HepG2 (cell line): ENCODE measurements around the gene FUT4. TPM values are rescaled to one million over a fixed set of nuclear protein-coding genes. Genes with fewer than 3 reads are reported as not detected.

Experiments
- ATAC-seq: fragments of 200-7000 bp; cut with Tn5 transposase; 3 replicates; pipeline ENCODE4 v1.9.1; 2020; ENCODE audit warnings: mild to moderate bottlenecking, moderate library complexity
- BruUV-seq: library from RNA; stranded (reverse); fragments of 400-500 nt; replicated peaks from 2 replicates; lab custom pipeline; 2021; lab: Mats Ljungman, UMichigan
- CTCF ChIA-PET: fragments of 300-600 bp; formaldehyde crosslinking; extraction: SDS; loops from one replicate; lab custom pipeline; 2021; ENCODE audit warnings: low total read pairs, inconsistent platforms, low intra/inter-chr PET ratio; lab: Yijun Ruan, JAX
- POLR2A ChIA-PET: fragments of 350-600 bp; sonication (Branson Sonifier 250); formaldehyde crosslinking; loops from one replicate; lab custom pipeline; 2020; ENCODE audit warnings: antibody characterized with exemption, inconsistent platforms; lab: Yijun Ruan, JAX
- DNase-seq: peaks from one replicate; pipeline ENCODE4 v3.0.0-alpha.2; 2015; ENCODE audit warnings: low spot score
- FAIRE-seq: peaks from 3 replicates; lab custom pipeline; 2011; peaks lifted over from hg19 to GRCh38; lab: Jason Lieb, UNC
- H2AFZ ChIP-seq: one replicate; pipeline ENCODE4 v1.6.1; 2011; ENCODE audit warnings: low read length, inconsistent platforms
- H3K27ac ChIP-seq: fragments of 300-600 bp; 3 replicates; pipeline ENCODE4 v1.8.0; 2011; ENCODE audit warnings: mixed run types, mild to moderate bottlenecking, mixed read lengths, low read length, inconsistent platforms; ENCODE audit not compliant: insufficient read depth; ENCODE audit errors: extremely low read length
- H3K27me3 ChIP-seq, 2 experiments: fragments of 200-600 bp in 1 of 2; 2 replicates in 1 of 2; 3 replicates in 1 of 2; pipeline versions ENCODE4 v1.6.0 to v1.8.0; 2011; ENCODE audit warnings: low read length in 2 of 2, mild to moderate bottlenecking in 2 of 2, moderate library complexity in 2 of 2, inconsistent platforms in 1 of 2; ENCODE audit not compliant: insufficient read depth in 2 of 2, control insufficient read depth in 1 of 2
- H3K36me3 ChIP-seq, 2 experiments: fragments of 200-600 bp in 1 of 2; replicated peaks in 1 of 2; 2 replicates in 1 of 2; 3 replicates in 1 of 2; pipeline versions ENCODE4 v1.5.1 to v1.8.0; 2011; ENCODE audit warnings: low read length in 2 of 2, inconsistent platforms in 1 of 2; ENCODE audit not compliant: insufficient read depth in 2 of 2, control insufficient read depth in 1 of 2
- H3K4me1 ChIP-seq: 2 replicates; pipeline ENCODE4 v1.5.1; 2012; ENCODE audit warnings: low read length, inconsistent platforms; ENCODE audit not compliant: insufficient read depth
- H3K4me2 ChIP-seq: 2 replicates; pipeline ENCODE4 v1.6.0; 2011; ENCODE audit warnings: low read depth, low read length, inconsistent platforms
- H3K4me3 ChIP-seq, 3 experiments: fragments of 200-600 bp in 1 of 3; sonication (generic), shearing (Covaris generic) in 1 of 3; replicated peaks in 1 of 3; 2 replicates each; pipeline ENCODE4 v1.5.1; 2011 to 2016; ENCODE audit warnings: low read length in 3 of 3, inconsistent platforms in 2 of 3, low read depth in 2 of 3, mild to moderate bottlenecking in 2 of 3, control low read depth in 1 of 3, mixed read lengths in 1 of 3; ENCODE audit not compliant: insufficient read depth in 1 of 3
- H3K79me2 ChIP-seq: one replicate; pipeline ENCODE4 v1.6.1; 2011; ENCODE audit warnings: low read length, inconsistent platforms; ENCODE audit not compliant: insufficient read depth
- H3K9ac ChIP-seq: 2 replicates; pipeline ENCODE4 v1.6.0; 2011; ENCODE audit warnings: mild to moderate bottlenecking, low read depth, low read length, inconsistent platforms; ENCODE audit not compliant: insufficient read depth
- H3K9me3 ChIP-seq: 2 replicates; pipeline ENCODE4 v1.5.1; 2012; ENCODE audit warnings: mild to moderate bottlenecking, low read length
- H4K20me1 ChIP-seq: 2 replicates; pipeline ENCODE4 v1.6.0; 2011; ENCODE audit warnings: inconsistent platforms, mild to moderate bottlenecking, low read length, moderate library complexity; ENCODE audit not compliant: insufficient read depth
- ARNT2 ChIP-seq: sonication (generic); formaldehyde crosslinking; IDR thresholded peaks from 2 replicates; pipeline ENCODE4 v1.8.0; 2022; ENCODE audit warnings: mild to moderate bottlenecking, low read depth, missing genetic modification reagents, moderate library complexity
- CC2D1A ChIP-seq: sonication (generic); formaldehyde crosslinking; IDR thresholded peaks from 2 replicates; pipeline ENCODE4 v1.8.1; 2023; ENCODE audit warnings: mild to moderate bottlenecking, missing genetic modification reagents
- FOXK1 ChIP-seq: sonication (generic); formaldehyde crosslinking; IDR thresholded peaks from 2 replicates; pipeline ENCODE4 v1.4.0; 2020; ENCODE audit warnings: low read depth, missing genetic modification reagents, borderline replicate concordance
- HDAC2 ChIP-seq: sonication (generic); formaldehyde crosslinking; IDR thresholded peaks from 2 replicates; pipeline ENCODE4 v1.4.0; 2020; ENCODE audit warnings: missing genetic modification reagents
- HHEX ChIP-seq: IDR thresholded peaks from 2 replicates; pipeline ENCODE4 v1.6.1; 2016; ENCODE audit warnings: control low read depth
- KDM4B ChIP-seq: sonication (generic); formaldehyde crosslinking; IDR thresholded peaks from 2 replicates; pipeline ENCODE4 v1.4.0; 2020; ENCODE audit warnings: missing genetic modification reagents
- KLF12 ChIP-seq: sonication (generic); formaldehyde crosslinking; IDR thresholded peaks from 2 replicates; pipeline ENCODE4 v1.4.0; 2020; ENCODE audit warnings: missing genetic modification reagents, borderline replicate concordance
- NFE2L2 ChIP-seq: fragments of 150-350 bp; IDR thresholded peaks from 2 replicates; pipeline ENCODE4 v1.6.1; 2014; ENCODE audit warnings: low read length
- PBX2 ChIP-seq: IDR thresholded peaks from 2 replicates; pipeline ENCODE4 v1.6.1; 2016; ENCODE audit warnings: control low read depth
- SIX1 ChIP-seq: sonication (generic); formaldehyde crosslinking; IDR thresholded peaks from 2 replicates; pipeline ENCODE4 v1.4.0; 2020; ENCODE audit warnings: missing genetic modification reagents, borderline replicate concordance
- TEF ChIP-seq: sonication (generic); formaldehyde crosslinking; IDR thresholded peaks from 2 replicates; pipeline ENCODE4 v1.5.0; 2020; ENCODE audit warnings: missing genetic modification reagents
- ZFX ChIP-seq: sonication (generic); formaldehyde crosslinking; IDR thresholded peaks from 2 replicates; pipeline ENCODE4 v1.4.0; 2020; ENCODE audit warnings: mild to moderate bottlenecking, low read depth, missing genetic modification reagents, moderate library complexity
- ZIK1 ChIP-seq: sonication (generic); formaldehyde crosslinking; IDR thresholded peaks from 2 replicates; pipeline ENCODE4 v1.5.0; 2020; ENCODE audit warnings: mild to moderate bottlenecking, low read depth, missing genetic modification reagents, borderline replicate concordance
- ZNF343 ChIP-seq: sonication (generic); formaldehyde crosslinking; IDR thresholded peaks from 2 replicates; pipeline ENCODE4 v1.4.0; 2020; ENCODE audit warnings: mild to moderate bottlenecking, missing genetic modification reagents
- ZNF407 ChIP-seq: sonication (generic); formaldehyde crosslinking; IDR thresholded peaks from one replicate; pipeline ENCODE4 v1.5.1; 2020; ENCODE audit warnings: mild to moderate bottlenecking, missing genetic modification reagents; ENCODE audit errors: not compliant biosample characterization
- WGBS: methylation state at CpG from one replicate; pipeline ENCODE4 v1.1.6; 2017; ENCODE audit warnings: low lambda C conversion rate; 5-methylcytosine and 5-hydroxymethylcytosine counted together
- in situ Hi-C: cut with HindIII; loops from 2 replicates; pipeline ENCODE4 v1.10.0; 2017; ENCODE audit warnings: low pct_unique_long_range_greater_than_20kb; ENCODE audit not compliant: extremely low pct_ligation_motif_present
- intact Hi-C: fragments of 100-400 bp; cut with micrococcal nuclease; formaldehyde crosslinking; loops from one replicate; pipeline ENCODE4 v1.10.0; 2022; ENCODE audit not compliant: unreplicated experiment
- polyA plus RNA-seq, 8 experiments: library from polyadenylated mRNA; depleted of rRNA in 3 of 8; stranded (reverse) in 7 of 8; unstranded in 1 of 8; fragments of >200 nt; fragmentation: Illumina TruSeq in 4 of 8; extraction: Trizol in 4 of 8; gene quantifications; 2 replicates each; pipeline versions ENCODE4 v1.2.1 to v1.2.3, GENCODE V29; 2011 to 2016; ENCODE audit warnings: low read depth in 4 of 8, missing spikeins in 1 of 8, mixed read lengths in 1 of 8; ENCODE audit not compliant: insufficient read depth in 1 of 8
- total RNA-seq, 5 experiments: library from RNA; depleted of rRNA; stranded (reverse); fragments of >200 nt; fragmentation: Illumina TruSeq; extraction: Trizol; gene quantifications; 2 replicates each; pipeline ENCODE4 v1.2.3, GENCODE V29; 2016; ENCODE audit warnings: low read depth in 1 of 5

Gene FUT4
- total and polyA plus RNA-seq, 2 of the 13 experiments (the other 11 are each of a cell fraction or from before 2014, with no cell fraction given) = 0.28 to 0.60 TPM

- no peak for DNase-seq
- intact Hi-C loops = no loop called here
- Histone ChIP-seq H3K27ac (no peak overlapping the region), H3K9ac (no peak overlapping the region), H4K20me1 (no peaks in the 10 kb centered on the region), H3K4me1 (no peaks in the 10 kb centered on the region), H3K9me3 (no peaks in the 10 kb centered on the region), H3K79me2 (no peaks in the 10 kb centered on the region), H2AFZ (no peak overlapping the region), H3K4me2 (no peak overlapping the region), H3K4me3 (no peak overlapping the region), H3K27me3 (no peaks in the 10 kb centered on the region; a peak in 1 of 5 replicates), H3K36me3 (no peaks in the 10 kb centered on the region)
- CTCF ChIA-PET = no interaction called here
- ATAC-seq = no peak
- FAIRE-seq = no peak
- in situ Hi-C loops = no loop called here
- 13% methylated on average over 5 of the region's 5 CpGs for WGBS
- BruUV-seq = no TSS peak
- no peak for TF ChIP-seq ARNT2 (CRISPR knock-in tag)
- no peak for TF ChIP-seq ZNF407
- no peak for TF ChIP-seq ZFX (CRISPR knock-in tag)
- TF ChIP-seq SIX1 (CRISPR knock-in tag) = no peak
- no peak for TF ChIP-seq HHEX
- TF ChIP-seq ZNF343 (CRISPR knock-in tag) = no peak
- TF ChIP-seq NFE2L2 = no peak
- no peak for TF ChIP-seq HDAC2 (CRISPR knock-in tag)
- TF ChIP-seq CC2D1A (CRISPR knock-in tag) = no peak
- TF ChIP-seq KLF12 (CRISPR knock-in tag) = no peak
- no peak for TF ChIP-seq TEF
- TF ChIP-seq FOXK1 (CRISPR knock-in tag) = no peak
- TF ChIP-seq KDM4B (CRISPR knock-in tag) = no peak
- no peak for TF ChIP-seq ZIK1 (CRISPR knock-in tag)
- TF ChIP-seq PBX2 (CRISPR knock-in tag) = no peak
- POLR2A ChIA-PET = no interaction called here
These were observed 5.4 kb downstream of the FUT4 start for GRCh38 chr11:94549146-94549545.
